NAMALWA (cell line): ENCODE results near the gene SPZ1.
"Not testable (repeated sequence)": the region's sequence is repeated elsewhere in the genome, so short reads cannot be mapped to it uniquely, and the experiment has no call there.

Experiments
- DNase-seq: peaks from one replicate; pipeline ENCODE4 v3.0.0-alpha.2; 2015; ENCODE audit warnings: low spot score

Gene SPZ1

GRCh38 chr5:80319702-80320101 is at the start of gene SPZ1:
Gene SPZ1, plus strand, starts transcription at chr5:80320002. Its CDS starts 214 bp downstream, at chr5:80320216.
- no peak for DNase-seq

GRCh38 chr5:80270543-80270942 is 49.3 kb upstream of the SPZ1 start:
- not testable (repeated sequence) for DNase-seq

- DNase-seq: peak; percentile 67
These were observed 44.5 kb upstream of the SPZ1 start for GRCh38 chr5:80275347-80275746.

- DNase-seq: no peak
These were observed 43.6 kb upstream of the SPZ1 start for GRCh38 chr5:80276186-80276585.

- no peak for DNase-seq
These were observed 42.6 kb upstream of the SPZ1 start for GRCh38 chr5:80277191-80277590.

- DNase-seq: no peak
These were observed 37.7 kb upstream of the SPZ1 start for GRCh38 chr5:80282054-80282453.

GRCh38 chr5:80283360-80283759 is 36.4 kb upstream of the SPZ1 start:
- no peak for DNase-seq

GRCh38 chr5:80284720-80285119 is 35.1 kb upstream of the SPZ1 start:
- no peak for DNase-seq

GRCh38 chr5:80288177-80288576 is 31.6 kb upstream of the SPZ1 start:
- DNase-seq: no peak

- DNase-seq: no peak
These were observed 30.5 kb upstream of the SPZ1 start for GRCh38 chr5:80289320-80289719.

- no peak for DNase-seq
These were observed 28.0 kb upstream of the SPZ1 start for GRCh38 chr5:80291761-80292160.

GRCh38 chr5:80296121-80296520 is 23.7 kb upstream of the SPZ1 start:
- DNase-seq: no peak

GRCh38 chr5:80299601-80300000 is 20.2 kb upstream of the SPZ1 start:
- DNase-seq: no peak

GRCh38 chr5:80300125-80300524 is 19.7 kb upstream of the SPZ1 start:
- DNase-seq: no peak

GRCh38 chr5:80300796-80301195 is 19.0 kb upstream of the SPZ1 start:
- not testable (repeated sequence) for DNase-seq

- DNase-seq: not testable (repeated sequence)
These were observed 18.5 kb upstream of the SPZ1 start for GRCh38 chr5:80301342-80301741.

- no peak for DNase-seq
These were observed 17.2 kb upstream of the SPZ1 start for GRCh38 chr5:80302636-80303035.

- no peak for DNase-seq
These were observed 11.3 kb upstream of the SPZ1 start for GRCh38 chr5:80308526-80308925.

- DNase-seq: no peak
These were observed 9.7 kb upstream of the SPZ1 start for GRCh38 chr5:80309871-80310665.

GRCh38 chr5:80315244-80315643 is 4.6 kb upstream of the SPZ1 start:
- no peak for DNase-seq

GRCh38 chr5:80318212-80318611 is 1.6 kb upstream of the SPZ1 start:
- no peak for DNase-seq

GRCh38 chr5:80324912-80325311 is 5.1 kb downstream of the SPZ1 start:
- no peak for DNase-seq

- no peak for DNase-seq
These were observed 6.7 kb downstream of the SPZ1 start for GRCh38 chr5:80326468-80326867.

GRCh38 chr5:80337379-80337778 is 17.6 kb downstream of the SPZ1 start:
- no peak for DNase-seq
